ENCODE results near the gene GCC2.

The GCC2 gene

GRCh38 chr2:108541451-108541850 is 92.4 kb downstream of the GCC2 start:
- H3K36me3 ChIP-seq (ENCODE audit: control insufficient read depth, insufficient read depth, low read length): no peaks in the 10 kb centered on the region; the same call in 1 of the 2 replicates
- no peak overlapping the region for H3K4me3 ChIP-seq (replicated peaks; ENCODE audit: low read depth, low read length)
- no peak for DNase-seq (ENCODE audit: extremely low read depth, insufficient read length)
- no peaks in the 10 kb centered on the region for H3K27me3 ChIP-seq (replicated peaks; ENCODE audit: control insufficient read depth, insufficient read depth, low read length)
- TF ChIP-seq CTCF (IDR thresholded peaks at IDR 0.05; ENCODE audit: insufficient read depth, low read length, poor library complexity, severe bottlenecking): no peak

- no peaks in the 10 kb centered on the region for H3K27me3 ChIP-seq (replicated peaks; ENCODE audit: control insufficient read depth, insufficient read depth, low read length)
- H3K4me3 ChIP-seq (replicated peaks; ENCODE audit: low read depth, low read length): no peak overlapping the region
- no peaks in the 10 kb centered on the region; the same call in 1 of the 2 replicates for H3K36me3 ChIP-seq (ENCODE audit: control insufficient read depth, insufficient read depth, low read length)
- no peak for DNase-seq (ENCODE audit: extremely low read depth, insufficient read length)
- no peak for TF ChIP-seq CTCF (IDR thresholded peaks at IDR 0.05; ENCODE audit: insufficient read depth, low read length, poor library complexity, severe bottlenecking)
Measured at GRCh38 chr2:108542071-108542470, 93.1 kb downstream of the GCC2 start.

GRCh38 chr2:108547606-108548005 is 98.6 kb downstream of the GCC2 start:
- H3K27me3 ChIP-seq (replicated peaks; ENCODE audit: control insufficient read depth, insufficient read depth, low read length): no peaks in the 10 kb centered on the region
- H3K4me3 ChIP-seq (replicated peaks; ENCODE audit: low read depth, low read length): no peak overlapping the region
- TF ChIP-seq CTCF (IDR thresholded peaks at IDR 0.05; ENCODE audit: insufficient read depth, low read length, poor library complexity, severe bottlenecking): no peak
- no peak for DNase-seq (ENCODE audit: extremely low read depth, insufficient read length)
- H3K36me3 ChIP-seq (ENCODE audit: control insufficient read depth, insufficient read depth, low read length): no peaks in the 10 kb centered on the region; the same call in 1 of the 2 replicates

DNA sequence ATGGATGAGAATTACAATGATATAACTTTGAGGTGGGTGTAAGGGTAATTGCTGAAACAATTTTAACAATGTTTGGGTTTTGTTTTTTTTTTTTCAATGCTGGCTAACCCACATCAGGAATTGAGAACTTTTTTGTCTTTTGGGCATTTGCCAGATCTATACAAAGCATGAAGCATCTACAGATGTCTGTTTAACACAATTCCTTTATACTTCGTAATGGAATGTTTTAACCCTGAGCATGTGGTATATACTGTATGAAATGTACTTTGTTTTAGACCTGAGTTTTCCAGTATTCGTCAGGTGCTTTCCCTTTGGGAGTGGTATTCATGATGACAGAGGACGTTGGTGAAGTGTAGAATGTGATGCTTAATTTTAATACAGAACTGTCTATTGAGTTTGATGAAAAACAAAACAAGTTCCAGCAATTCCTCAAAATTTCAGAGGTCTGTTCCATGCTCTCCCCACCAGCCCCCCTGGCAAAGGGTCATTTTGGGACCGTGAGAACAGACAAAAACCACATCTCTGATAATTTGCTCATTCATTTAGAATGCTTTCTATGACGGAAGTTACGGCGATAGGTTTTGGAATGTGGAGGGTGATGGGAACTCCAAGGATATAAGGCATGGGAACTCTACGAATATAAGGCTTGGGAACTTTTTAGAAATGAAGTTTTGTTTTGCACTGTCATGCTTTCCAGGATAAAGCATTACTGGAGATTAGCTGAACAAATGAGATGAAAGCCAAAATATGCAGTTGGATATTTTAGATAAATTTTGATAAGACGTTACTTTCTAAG is 99.4 kb downstream of the GCC2 start:
- Histone ChIP-seq H3K27me3 (replicated peaks; ENCODE audit: control insufficient read depth, insufficient read depth, low read length) (no peaks in the 10 kb centered on the region), H3K4me3 (replicated peaks; ENCODE audit: low read depth, low read length) (no peak overlapping the region), H3K36me3 (ENCODE audit: control insufficient read depth, insufficient read depth, low read length) (no peaks in the 10 kb centered on the region)
- TF ChIP-seq CTCF (IDR thresholded peaks at IDR 0.05; ENCODE audit: insufficient read depth, low read length, poor library complexity, severe bottlenecking): no peak
- DNase-seq (ENCODE audit: extremely low read depth, insufficient read length): no peak

DNA sequence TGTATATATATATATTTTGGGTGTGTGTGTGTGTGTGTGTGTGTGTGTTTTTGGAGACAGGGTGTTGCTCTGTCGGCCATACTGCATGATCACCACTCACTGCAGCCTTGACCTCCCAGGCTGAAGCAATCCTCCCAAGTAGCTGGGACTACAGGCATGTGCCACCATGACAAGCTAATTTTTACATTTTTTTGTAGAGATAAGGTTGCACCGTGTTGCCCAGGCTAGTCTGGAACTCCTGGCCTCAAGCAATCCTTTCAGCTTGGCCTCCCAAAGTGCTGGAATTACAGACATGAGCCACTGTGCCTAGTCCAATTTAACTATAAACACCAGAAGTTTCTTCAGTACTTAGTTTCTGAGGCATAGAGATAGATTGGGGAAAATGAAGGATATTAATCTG is 103.6 kb downstream of the GCC2 start:
- no peak for TF ChIP-seq CTCF (IDR thresholded peaks at IDR 0.05; ENCODE audit: insufficient read depth, low read length, poor library complexity, severe bottlenecking)

More for the DNA sequence above, 103.6 kb downstream of the GCC2 start:
- DNase-seq (ENCODE audit: extremely low read depth, insufficient read length): no peak
- no peaks in the 10 kb centered on the region for H3K36me3 ChIP-seq (ENCODE audit: control insufficient read depth, insufficient read depth, low read length)
- H3K27me3 ChIP-seq (replicated peaks; ENCODE audit: control insufficient read depth, insufficient read depth, low read length): no peaks in the 10 kb centered on the region
- no peak overlapping the region for H3K4me3 ChIP-seq (replicated peaks; ENCODE audit: low read depth, low read length)

Measured in GM06990 (cell line).